K562 (cell line): ENCODE results near the gene GARNL3. TPM values are rescaled to one million over a fixed set of nuclear protein-coding genes. Genes with fewer than 3 reads are reported as not detected.

Experiments
- BCL6 ChIP-seq: fragments of 250-450 bp; sonication (Bioruptor Pico); IDR thresholded peaks from 2 replicates; pipeline ENCODE4 v1.4.0; 2020
- CBX1 ChIP-seq: sonication (generic); IDR thresholded peaks from 2 replicates; pipeline ENCODE4 v1.6.1; 2016; ENCODE audit warnings: antibody characterized with exemption, low read depth, mild to moderate bottlenecking
- ESRRA ChIP-seq: fragments of 450-650 bp; IDR thresholded peaks from 2 replicates; pipeline ENCODE4 v1.6.1; 2014; ENCODE audit warnings: low read depth, mild to moderate bottlenecking, moderate library complexity, borderline replicate concordance
- ESRRB ChIP-seq: fragments of 250-450 bp; sonication (Bioruptor Pico); IDR thresholded peaks from 2 replicates; pipeline ENCODE4 v1.5.0; 2020; ENCODE audit warnings: mild to moderate bottlenecking, moderate library complexity, borderline replicate concordance
- NCOA1 ChIP-seq: fragments of 450-650 bp; IDR thresholded peaks from 2 replicates; pipeline ENCODE4 v1.6.1; 2016; ENCODE audit warnings: low read depth
- RBM25 ChIP-seq: fragments of 200-400 bp; formaldehyde crosslinking; IDR thresholded peaks from 2 replicates; pipeline ENCODE4 v1.6.1; 2018; ENCODE audit warnings: low read length, low read depth, moderate library complexity; ENCODE audit not compliant: severe bottlenecking
- RHOXF2B ChIP-seq: fragments of 250-450 bp; sonication (Bioruptor Pico); conservative IDR thresholded peaks from 2 replicates; pipeline ENCODE4 v1.5.1; 2021
- SRF ChIP-seq, 2 experiments: fragments of 250-450, 450-650 bp in 1 of 2; sonication (Bioruptor Pico) in 1 of 2; sonication (generic) in 1 of 2; formaldehyde crosslinking; IDR thresholded peaks; 2 replicates each; pipeline versions ENCODE4 v1.5.0 to v1.5.1; 2020 to 2022; ENCODE audit warnings: mild to moderate bottlenecking in 1 of 2, missing genetic modification reagents in 1 of 2
- TBP ChIP-seq: optimal IDR thresholded peaks from 2 replicates; pipeline ENCODE3; 2011; ENCODE audit warnings: low read depth, low read length, improper control_type of control experiment
- ZFX ChIP-seq: sonication (generic); formaldehyde crosslinking; IDR thresholded peaks from 2 replicates; pipeline ENCODE4 v1.8.0; 2022; ENCODE audit warnings: mild to moderate bottlenecking, missing genetic modification reagents, moderate library complexity
- ZNF3 ChIP-seq: fragments of 250-450 bp; sonication (Bioruptor Pico); IDR thresholded peaks from 2 replicates; pipeline ENCODE4 v1.5.0; 2021; ENCODE audit warnings: mild to moderate bottlenecking, moderate library complexity
- ZNF644 ChIP-seq: fragments of 200-800 bp; sonication (Bioruptor generic); IDR thresholded peaks from 2 replicates; pipeline ENCODE4 v1.6.1; 2016; ENCODE audit warnings: low read depth, missing genetic modification characterization, missing compliant biosample characterization
- polyA plus RNA-seq, 8 experiments: library from polyadenylated mRNA; depleted of rRNA in 4 of 8; stranded (reverse) in 5 of 8; unstranded in 3 of 8; fragments of >200 nt; fragmentation: Nextera tagmentation in 2 of 8; fragmentation: Illumina TruSeq in 1 of 8; extraction: Ambion mirVana in 2 of 8; extraction: Trizol in 1 of 8; gene quantifications; 2 replicates each; pipeline versions ENCODE4 v1.2.1 to v1.2.3, GENCODE V29; 2011 to 2014; ENCODE audit warnings: inconsistent platforms in 1 of 8, missing spikeins in 1 of 8
- total RNA-seq, 7 experiments: library from RNA; depleted of rRNA in 6 of 7; stranded (reverse); fragments of >200 nt in 6 of 7; fragmentation: Illumina TruSeq in 2 of 7; extraction: Trizol in 2 of 7; gene quantifications; 2 replicates each; pipeline versions ENCODE4 v1.2.1 to v1.2.3, GENCODE V29; 2011 to 2021; ENCODE audit warnings: low replicate concordance in 1 of 7
- TF ChIP-seq, protein P1 (sequence below): fragments of 200-800 bp; sonication (Bioruptor generic); IDR thresholded peaks from 2 replicates; pipeline ENCODE4 v1.6.1; 2016; ENCODE audit warnings: missing genetic modification characterization, missing compliant biosample characterization
- TF ChIP-seq, protein P2 (sequence below): fragments of 450-650 bp; IDR thresholded peaks from one replicate; pipeline ENCODE4 v1.6.1; 2018; ENCODE audit warnings: mild to moderate bottlenecking, moderate library complexity; ENCODE audit not compliant: partially characterized antibody
- TF ChIP-seq, protein P3 (sequence below): fragments of 250-450 bp; sonication (Bioruptor Pico); IDR thresholded peaks from 2 replicates; pipeline ENCODE4 v1.8.0; 2022; ENCODE audit warnings: moderate library complexity, mild to moderate bottlenecking, inconsistent platforms
- TF ChIP-seq, protein P4 (sequence below): fragments of 250-450 bp; sonication (Bioruptor Pico); IDR thresholded peaks from 2 replicates; pipeline ENCODE4 v1.5.0; 2021; ENCODE audit warnings: mild to moderate bottlenecking, moderate library complexity

The GARNL3 gene
- total and polyA plus RNA-seq, 9 of the 15 experiments (the other 6 are each of a cell fraction or from before 2014, with no cell fraction given): 0.35 to 2.7 (median 1.6) TPM

DNA sequence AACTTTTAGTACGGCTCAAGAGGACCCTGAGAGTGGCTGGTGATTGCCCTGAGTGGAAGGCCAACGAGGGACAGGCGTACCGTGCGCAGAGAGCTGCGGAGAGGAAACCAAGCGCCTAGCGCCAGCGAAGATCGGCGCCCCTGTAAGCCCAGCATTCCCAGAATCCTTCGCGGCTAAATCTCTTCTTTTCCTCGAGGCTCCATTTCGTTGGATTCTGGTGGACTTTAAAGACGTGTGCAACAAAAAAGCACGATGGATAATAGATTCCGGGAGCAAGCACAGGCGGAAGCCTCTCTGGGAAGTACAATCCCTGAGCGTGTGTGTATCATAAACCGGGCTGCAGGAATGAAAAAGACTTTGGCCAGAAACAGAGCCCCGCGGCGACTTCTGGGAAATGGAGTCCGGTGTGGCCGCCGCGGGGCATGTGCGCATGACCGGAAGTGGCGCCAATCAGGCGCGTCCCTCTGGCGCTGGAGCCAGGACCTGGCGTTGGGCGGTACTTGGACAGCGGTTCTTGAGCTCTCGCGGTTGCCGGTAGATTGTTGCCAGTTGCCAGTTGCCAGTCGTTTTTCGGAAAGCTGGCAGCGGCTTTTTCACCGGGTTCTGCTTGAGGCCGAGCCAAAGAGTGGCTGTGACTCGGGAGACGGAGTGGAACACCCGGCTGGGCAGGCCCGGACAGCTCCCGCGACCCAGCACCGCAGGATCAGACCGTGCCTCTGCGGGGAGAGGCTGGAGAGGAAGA, 159.5 kb downstream of the GARNL3 start, which contains the start of gene ZNF79 (continued):
- TF ChIP-seq, protein P1, sequence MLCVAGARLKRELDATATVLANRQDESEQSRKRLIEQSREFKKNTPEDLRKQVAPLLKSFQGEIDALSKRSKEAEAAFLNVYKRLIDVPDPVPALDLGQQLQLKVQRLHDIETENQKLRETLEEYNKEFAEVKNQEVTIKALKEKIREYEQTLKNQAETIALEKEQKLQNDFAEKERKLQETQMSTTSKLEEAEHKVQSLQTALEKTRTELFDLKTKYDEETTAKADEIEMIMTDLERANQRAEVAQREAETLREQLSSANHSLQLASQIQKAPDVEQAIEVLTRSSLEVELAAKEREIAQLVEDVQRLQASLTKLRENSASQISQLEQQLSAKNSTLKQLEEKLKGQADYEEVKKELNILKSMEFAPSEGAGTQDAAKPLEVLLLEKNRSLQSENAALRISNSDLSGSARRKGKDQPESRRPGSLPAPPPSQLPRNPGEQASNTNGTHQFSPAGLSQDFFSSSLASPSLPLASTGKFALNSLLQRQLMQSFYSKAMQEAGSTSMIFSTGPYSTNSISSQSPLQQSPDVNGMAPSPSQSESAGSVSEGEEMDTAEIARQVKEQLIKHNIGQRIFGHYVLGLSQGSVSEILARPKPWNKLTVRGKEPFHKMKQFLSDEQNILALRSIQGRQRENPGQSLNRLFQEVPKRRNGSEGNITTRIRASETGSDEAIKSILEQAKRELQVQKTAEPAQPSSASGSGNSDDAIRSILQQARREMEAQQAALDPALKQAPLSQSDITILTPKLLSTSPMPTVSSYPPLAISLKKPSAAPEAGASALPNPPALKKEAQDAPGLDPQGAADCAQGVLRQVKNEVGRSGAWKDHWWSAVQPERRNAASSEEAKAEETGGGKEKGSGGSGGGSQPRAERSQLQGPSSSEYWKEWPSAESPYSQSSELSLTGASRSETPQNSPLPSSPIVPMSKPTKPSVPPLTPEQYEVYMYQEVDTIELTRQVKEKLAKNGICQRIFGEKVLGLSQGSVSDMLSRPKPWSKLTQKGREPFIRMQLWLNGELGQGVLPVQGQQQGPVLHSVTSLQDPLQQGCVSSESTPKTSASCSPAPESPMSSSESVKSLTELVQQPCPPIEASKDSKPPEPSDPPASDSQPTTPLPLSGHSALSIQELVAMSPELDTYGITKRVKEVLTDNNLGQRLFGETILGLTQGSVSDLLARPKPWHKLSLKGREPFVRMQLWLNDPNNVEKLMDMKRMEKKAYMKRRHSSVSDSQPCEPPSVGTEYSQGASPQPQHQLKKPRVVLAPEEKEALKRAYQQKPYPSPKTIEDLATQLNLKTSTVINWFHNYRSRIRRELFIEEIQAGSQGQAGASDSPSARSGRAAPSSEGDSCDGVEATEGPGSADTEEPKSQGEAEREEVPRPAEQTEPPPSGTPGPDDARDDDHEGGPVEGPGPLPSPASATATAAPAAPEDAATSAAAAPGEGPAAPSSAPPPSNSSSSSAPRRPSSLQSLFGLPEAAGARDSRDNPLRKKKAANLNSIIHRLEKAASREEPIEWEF (CRISPR knock-in tag): no peak
- TF ChIP-seq RHOXF2B (CRISPR knock-in tag): no peak
- no peak for TF ChIP-seq SRF (CRISPR knock-in tag; IDR thresholded peaks at IDR 0.05)
- TF ChIP-seq ZNF644 (tag): peak; percentile 77; the same call in 1 of the 2 replicates
- TF ChIP-seq, protein P2, sequence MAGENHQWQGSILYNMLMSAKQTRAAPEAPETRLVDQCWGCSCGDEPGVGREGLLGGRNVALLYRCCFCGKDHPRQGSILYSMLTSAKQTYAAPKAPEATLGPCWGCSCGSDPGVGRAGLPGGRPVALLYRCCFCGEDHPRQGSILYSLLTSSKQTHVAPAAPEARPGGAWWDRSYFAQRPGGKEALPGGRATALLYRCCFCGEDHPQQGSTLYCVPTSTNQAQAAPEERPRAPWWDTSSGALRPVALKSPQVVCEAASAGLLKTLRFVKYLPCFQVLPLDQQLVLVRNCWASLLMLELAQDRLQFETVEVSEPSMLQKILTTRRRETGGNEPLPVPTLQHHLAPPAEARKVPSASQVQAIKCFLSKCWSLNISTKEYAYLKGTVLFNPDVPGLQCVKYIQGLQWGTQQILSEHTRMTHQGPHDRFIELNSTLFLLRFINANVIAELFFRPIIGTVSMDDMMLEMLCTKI: no peak
- TF ChIP-seq NCOA1: peak; percentile 86
- TF ChIP-seq ZNF3 (CRISPR knock-in tag): no peak
- no peak for TF ChIP-seq RBM25
- TF ChIP-seq ESRRB (CRISPR knock-in tag): no peak
- no peak for TF ChIP-seq BCL6 (CRISPR knock-in tag)
- TF ChIP-seq ZFX (CRISPR knock-in tag): peak; percentile 80
- TF ChIP-seq, protein P3, sequence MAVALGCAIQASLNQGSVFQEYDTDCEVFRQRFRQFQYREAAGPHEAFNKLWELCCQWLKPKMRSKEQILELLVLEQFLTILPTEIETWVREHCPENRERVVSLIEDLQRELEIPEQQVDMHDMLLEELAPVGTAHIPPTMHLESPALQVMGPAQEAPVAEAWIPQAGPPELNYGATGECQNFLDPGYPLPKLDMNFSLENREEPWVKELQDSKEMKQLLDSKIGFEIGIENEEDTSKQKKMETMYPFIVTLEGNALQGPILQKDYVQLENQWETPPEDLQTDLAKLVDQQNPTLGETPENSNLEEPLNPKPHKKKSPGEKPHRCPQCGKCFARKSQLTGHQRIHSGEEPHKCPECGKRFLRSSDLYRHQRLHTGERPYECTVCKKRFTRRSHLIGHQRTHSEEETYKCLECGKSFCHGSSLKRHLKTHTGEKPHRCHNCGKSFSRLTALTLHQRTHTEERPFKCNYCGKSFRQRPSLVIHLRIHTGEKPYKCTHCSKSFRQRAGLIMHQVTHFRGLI (CRISPR knock-in tag): no peak
- TF ChIP-seq, protein P4, sequence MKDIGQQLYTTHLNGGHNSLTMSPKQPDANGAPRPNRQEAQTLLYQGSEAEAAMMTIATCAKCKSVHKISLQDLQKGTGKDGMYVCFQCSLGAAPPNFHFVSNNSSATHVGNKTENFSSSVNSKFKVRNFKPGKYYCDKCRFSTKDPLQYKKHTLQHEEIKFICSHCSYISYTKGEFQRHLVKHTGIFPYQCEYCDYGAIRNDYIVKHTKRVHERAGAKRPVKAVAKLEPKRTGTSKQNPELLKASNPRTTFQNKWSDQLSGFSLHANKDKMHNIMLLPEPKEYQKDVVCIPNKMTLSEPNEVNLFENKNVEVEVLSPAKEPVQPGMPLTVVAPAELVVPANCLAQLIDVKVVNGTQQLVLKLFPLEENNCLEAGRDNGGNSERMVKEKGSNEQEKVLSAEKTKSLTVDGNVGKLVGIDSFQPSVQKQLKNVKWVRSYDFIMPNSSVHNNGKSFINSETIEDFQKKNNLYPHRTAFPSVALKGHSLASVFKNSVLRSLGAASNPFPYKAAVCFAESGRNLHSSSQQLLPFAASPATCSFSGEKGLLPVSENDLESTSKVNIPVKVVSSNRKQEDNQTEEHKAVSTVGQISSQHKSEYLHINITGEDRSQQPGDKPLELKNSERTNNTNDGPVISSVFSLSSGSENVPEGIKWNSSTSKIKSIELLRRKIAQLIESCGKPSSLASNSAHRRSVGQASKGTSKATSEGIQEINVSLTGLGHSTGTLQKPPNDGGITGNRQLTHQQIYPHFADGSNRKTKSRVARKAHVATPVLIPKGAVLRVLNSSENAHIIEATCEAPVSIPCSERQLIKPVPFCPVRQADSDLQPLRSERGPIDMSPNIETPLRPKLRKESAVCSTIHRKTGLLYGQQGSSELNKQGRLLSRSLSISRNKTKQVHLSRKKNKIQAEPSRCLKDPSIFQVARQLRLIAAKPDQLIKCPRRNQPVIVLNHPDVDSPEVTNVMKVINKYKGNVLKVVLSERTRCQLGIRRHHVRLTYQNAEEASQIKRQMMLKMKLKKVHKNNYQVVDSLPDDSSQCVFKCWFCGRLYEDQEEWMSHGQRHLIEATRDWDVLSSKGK (CRISPR knock-in tag): no peak
- peak; percentile 46; the same call in 1 of the 2 replicates for TF ChIP-seq CBX1
- TF ChIP-seq TBP: peak; percentile 97
- TF ChIP-seq ESRRA: peak; percentile 30; the same call in 1 of the 2 replicates
